MM.1S (cell line): ENCODE results near the gene STK4.

Experiments used
- DNase-seq: peaks from one replicate; pipeline ENCODE4 v3.0.0-alpha.2; 2015
- H2AFZ ChIP-seq: fragments of 300-600 bp; sonication (generic); 2 replicates; pipeline ENCODE4 v1.6.0; 2016; ENCODE audit warnings: antibody characterized with exemption, low read length
- H3F3A ChIP-seq: fragments of 300-600 bp; sonication (generic); 2 replicates; pipeline ENCODE4 v1.6.1; 2016; ENCODE audit warnings: mild to moderate bottlenecking, antibody characterized with exemption, low read length, moderate library complexity, mixed read lengths; ENCODE audit not compliant: insufficient read depth
- H3K27ac ChIP-seq: fragments of 300-600 bp; sonication (generic); 2 replicates; pipeline ENCODE4 v1.5.1; 2016; ENCODE audit warnings: mild to moderate bottlenecking, low read length
- H3K27me3 ChIP-seq: fragments of 300-600 bp; sonication (generic); replicated peaks from 2 replicates; pipeline ENCODE4 v1.6.0; 2016; ENCODE audit warnings: low read length; ENCODE audit not compliant: insufficient read depth
- H3K36me3 ChIP-seq: fragments of 300-600 bp; sonication (generic); replicated peaks from 2 replicates; pipeline ENCODE4 v1.6.1; 2016; ENCODE audit warnings: mild to moderate bottlenecking, low read length, mixed read lengths; ENCODE audit not compliant: insufficient read depth
- H3K4me1 ChIP-seq: fragments of 300-600 bp; sonication (generic); 2 replicates; pipeline ENCODE4 v1.6.1; 2016; ENCODE audit warnings: low read length, mixed read lengths
- H3K4me2 ChIP-seq: fragments of 300-600 bp; sonication (generic); 2 replicates; pipeline ENCODE4 v1.6.0; 2016; ENCODE audit warnings: low read depth, low read length
- H3K4me3 ChIP-seq: fragments of 300-600 bp; sonication (generic); 2 replicates; pipeline ENCODE4 v1.5.1; 2016; ENCODE audit warnings: low read length, mixed read lengths
- H3K79me2 ChIP-seq: fragments of 300-600 bp; sonication (generic); 2 replicates; pipeline ENCODE4 v1.6.1; 2016; ENCODE audit warnings: mixed run types, low read length, mixed read lengths
- H3K9ac ChIP-seq: fragments of 300-600 bp; sonication (generic); 2 replicates; pipeline ENCODE4 v1.6.1; 2016; ENCODE audit warnings: low read length, mixed read lengths
- H3K9me2 ChIP-seq: fragments of 300-600 bp; sonication (generic); replicated peaks from 2 replicates; pipeline ENCODE4 v1.6.1; 2016; ENCODE audit warnings: mild to moderate bottlenecking, low read length, mixed read lengths; ENCODE audit not compliant: insufficient read depth
- H3K9me3 ChIP-seq: fragments of 300-600 bp; sonication (generic); replicated peaks from 2 replicates; pipeline ENCODE4 v1.6.1; 2016; ENCODE audit warnings: mild to moderate bottlenecking, low read length, mixed read lengths; ENCODE audit not compliant: insufficient read depth
- H4K20me1 ChIP-seq: fragments of 300-600 bp; sonication (generic); 2 replicates; pipeline ENCODE4 v1.6.1; 2016; ENCODE audit warnings: mild to moderate bottlenecking, low read length, moderate library complexity, mixed read lengths; ENCODE audit not compliant: insufficient read depth
- EZH2 ChIP-seq: fragments of 300-600 bp; sonication (generic); optimal IDR thresholded peaks from 2 replicates; pipeline ENCODE3; 2017; ENCODE audit warnings: low read depth, mild to moderate bottlenecking, antibody characterized with exemption, low read length, mixed read lengths
- EZH2phosphoT487 ChIP-seq: fragments of 300-600 bp; sonication (generic); IDR thresholded peaks from 2 replicates; pipeline ENCODE4 v1.6.1; 2018; ENCODE audit warnings: antibody characterized with exemption, low read length
- TF ChIP-seq, protein P1 (sequence below): fragments of 300-600 bp; sonication (generic); IDR thresholded peaks from 2 replicates; pipeline ENCODE4 v1.5.1; 2016; ENCODE audit warnings: antibody characterized with exemption, low read length, mixed read lengths

Gene STK4

DNA sequence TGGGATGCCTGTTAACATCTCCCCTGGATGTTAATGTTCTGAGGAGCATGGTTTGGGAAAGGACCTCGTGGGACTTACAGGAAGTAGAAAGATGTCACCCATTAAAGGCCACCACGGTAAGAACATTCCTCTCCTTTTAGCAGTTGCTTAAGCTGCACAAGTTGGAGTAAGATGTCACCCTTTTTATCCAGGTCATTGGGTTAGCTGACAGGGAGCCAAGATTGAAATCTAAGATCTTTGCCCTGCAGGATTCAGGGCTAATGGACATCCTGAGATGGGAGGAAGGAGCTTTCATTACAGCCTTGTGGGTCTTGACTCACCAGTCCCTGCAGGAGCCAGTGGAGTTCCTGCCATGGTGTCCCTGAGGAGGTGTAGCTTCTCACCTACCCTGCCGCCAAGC, 34.4 kb upstream of the STK4 start:
- Histone ChIP-seq H3K4me3 (no peak overlapping the region), H3K27ac (no peak overlapping the region), H3K9ac (no peak overlapping the region), H3K36me3 (no peaks in the 10 kb centered on the region), H4K20me1 (no peaks in the 10 kb centered on the region), H3K4me1 (no peaks in the 10 kb centered on the region), H3K79me2 (no peaks in the 10 kb centered on the region), H3F3A (no peaks in the 10 kb centered on the region), H3K9me2 (no peaks in the 10 kb centered on the region), H3K9me3 (no peaks in the 10 kb centered on the region), H3K4me2 (no peak overlapping the region), H3K27me3 (no peaks in the 10 kb centered on the region), H2AFZ (no peak overlapping the region)
- no peak for DNase-seq
- TF ChIP-seq EZH2phosphoT487 = no peak
- TF ChIP-seq, protein P1, sequence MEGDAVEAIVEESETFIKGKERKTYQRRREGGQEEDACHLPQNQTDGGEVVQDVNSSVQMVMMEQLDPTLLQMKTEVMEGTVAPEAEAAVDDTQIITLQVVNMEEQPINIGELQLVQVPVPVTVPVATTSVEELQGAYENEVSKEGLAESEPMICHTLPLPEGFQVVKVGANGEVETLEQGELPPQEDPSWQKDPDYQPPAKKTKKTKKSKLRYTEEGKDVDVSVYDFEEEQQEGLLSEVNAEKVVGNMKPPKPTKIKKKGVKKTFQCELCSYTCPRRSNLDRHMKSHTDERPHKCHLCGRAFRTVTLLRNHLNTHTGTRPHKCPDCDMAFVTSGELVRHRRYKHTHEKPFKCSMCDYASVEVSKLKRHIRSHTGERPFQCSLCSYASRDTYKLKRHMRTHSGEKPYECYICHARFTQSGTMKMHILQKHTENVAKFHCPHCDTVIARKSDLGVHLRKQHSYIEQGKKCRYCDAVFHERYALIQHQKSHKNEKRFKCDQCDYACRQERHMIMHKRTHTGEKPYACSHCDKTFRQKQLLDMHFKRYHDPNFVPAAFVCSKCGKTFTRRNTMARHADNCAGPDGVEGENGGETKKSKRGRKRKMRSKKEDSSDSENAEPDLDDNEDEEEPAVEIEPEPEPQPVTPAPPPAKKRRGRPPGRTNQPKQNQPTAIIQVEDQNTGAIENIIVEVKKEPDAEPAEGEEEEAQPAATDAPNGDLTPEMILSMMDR = no peak
- no peak for TF ChIP-seq EZH2

DNA sequence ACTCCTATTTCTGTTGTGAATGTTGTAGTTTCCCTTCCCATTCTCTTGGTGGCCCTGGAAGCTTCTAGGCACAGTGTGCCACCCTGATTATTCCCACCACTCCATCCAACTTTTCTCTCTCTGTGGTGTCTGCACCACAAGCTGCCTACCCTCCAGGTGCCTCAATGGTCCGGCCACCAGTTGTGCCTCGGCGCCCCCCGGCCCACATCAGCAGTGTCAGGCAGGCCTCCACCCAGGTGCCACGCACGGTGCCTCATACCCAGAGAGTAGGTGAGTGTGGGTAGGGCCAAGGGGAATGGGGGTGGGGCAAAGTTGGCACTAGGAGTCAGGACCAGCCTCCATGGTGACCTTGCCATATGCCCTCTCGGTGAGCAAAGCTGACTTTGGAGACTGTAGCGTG, 33.4 kb upstream of the STK4 start:
- Histone ChIP-seq H3K9me3 (no peaks in the 10 kb centered on the region), H2AFZ (no peak overlapping the region), H3K27me3 (no peaks in the 10 kb centered on the region), H3K4me1 (no peaks in the 10 kb centered on the region), H3K79me2 (no peaks in the 10 kb centered on the region), H3K36me3 (no peaks in the 10 kb centered on the region), H3K4me3 (no peak overlapping the region), H3K9ac (no peak overlapping the region), H3K4me2 (no peak overlapping the region), H4K20me1 (no peaks in the 10 kb centered on the region), H3F3A (no peaks in the 10 kb centered on the region), H3K27ac (no peak overlapping the region), H3K9me2 (no peaks in the 10 kb centered on the region)
- DNase-seq = no peak
- TF ChIP-seq, protein P1 = no peak
- no peak for TF ChIP-seq EZH2
- no peak for TF ChIP-seq EZH2phosphoT487

DNA sequence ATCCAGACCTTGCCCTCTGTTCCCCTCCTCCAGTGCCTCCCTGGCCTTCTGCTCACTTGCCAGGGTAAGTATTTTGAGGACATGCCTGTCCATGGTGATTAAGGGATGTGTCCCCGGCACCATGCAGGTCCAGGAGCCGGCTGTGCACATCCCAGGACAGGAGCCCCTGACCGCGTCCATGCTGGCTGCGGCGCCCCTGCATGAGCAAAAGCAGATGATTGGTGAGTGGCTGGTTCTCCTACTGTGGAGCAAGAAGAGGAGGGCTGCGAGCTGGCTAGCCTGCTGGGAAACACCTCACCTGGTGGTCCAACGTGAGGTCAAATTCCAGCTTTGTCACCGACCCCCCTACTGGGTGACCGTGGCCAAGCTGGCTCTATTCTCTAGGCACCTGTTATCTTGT, 29.8 kb upstream of the STK4 start:
- no peak overlapping the region for H3K4me3 ChIP-seq
- H3K27me3 ChIP-seq = no peaks in the 10 kb centered on the region
- no peaks in the 10 kb centered on the region for H3K79me2 ChIP-seq
- no peak for DNase-seq
- H3K27ac ChIP-seq = no peak overlapping the region
- no peak overlapping the region for H3K9ac ChIP-seq
- H4K20me1 ChIP-seq = no peaks in the 10 kb centered on the region
- H3K9me3 ChIP-seq = no peaks in the 10 kb centered on the region
- H3K9me2 ChIP-seq = no peaks in the 10 kb centered on the region
- H2AFZ ChIP-seq = no peak overlapping the region
- no peaks in the 10 kb centered on the region for H3K36me3 ChIP-seq
- no peak overlapping the region for H3K4me2 ChIP-seq
- no peak for TF ChIP-seq EZH2phosphoT487
- TF ChIP-seq EZH2 = no peak
- TF ChIP-seq, protein P1 = no peak
- H3K4me1 ChIP-seq = no peaks in the 10 kb centered on the region
- no peaks in the 10 kb centered on the region for H3F3A ChIP-seq
